Measurements from ENCODE around the gene ST6GALNAC3.
"Not testable (repeated sequence)": the region's sequence is repeated elsewhere in the genome, so short reads cannot be mapped to it uniquely, and the experiment has no call there.

The ST6GALNAC3 gene

DNA sequence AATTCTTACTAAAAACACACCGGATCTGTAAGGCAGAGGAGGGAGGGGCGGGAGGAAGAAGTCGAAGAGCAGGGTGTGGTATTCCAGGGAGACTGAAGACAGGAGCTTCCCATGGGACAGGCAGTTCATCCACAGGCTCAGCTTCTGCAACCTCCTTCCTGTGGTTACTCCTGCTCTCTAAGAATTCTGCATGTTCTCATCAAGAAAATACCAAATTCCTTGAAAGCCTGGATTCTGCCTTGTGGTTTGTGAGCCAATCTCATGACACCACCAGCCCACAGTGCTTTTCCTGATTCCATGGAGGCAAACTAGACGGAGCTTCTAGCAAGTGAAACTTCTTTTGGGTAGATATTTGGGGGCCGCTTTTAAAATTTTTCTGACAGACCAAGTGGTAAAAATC is 1.1 kb upstream of the ST6GALNAC3 start:
- no peak for DNase-seq (ENCODE audit: low read depth in 3 of 3)

- no peak for DNase-seq (ENCODE audit: low read depth in 3 of 3)
Observed at GRCh38 chr1:76075188-76075489, 593 bp downstream of the ST6GALNAC3 start.

DNA sequence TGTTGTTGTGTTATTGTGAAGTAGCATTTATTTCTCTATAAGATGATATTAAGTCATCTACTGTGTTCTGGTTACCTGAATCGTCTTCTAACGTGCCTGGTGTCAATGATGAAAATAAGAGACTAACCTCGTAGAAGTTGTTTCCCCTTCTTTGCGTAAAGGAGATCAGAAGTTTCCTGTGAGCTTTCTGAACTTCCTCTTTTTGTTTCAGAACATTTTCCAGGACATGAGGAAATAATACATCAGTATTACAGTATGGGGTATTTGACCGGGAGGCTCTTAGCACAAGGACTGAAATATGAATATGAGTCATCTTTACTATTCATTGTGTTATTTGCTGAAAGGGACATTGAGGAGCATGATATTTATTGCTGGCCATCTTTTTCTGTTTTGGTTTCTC is 1.3 kb downstream of the ST6GALNAC3 start:
- DNase-seq (ENCODE audit: low read depth in 3 of 3), result no peak

GRCh38 chr1:76079475-76080227 is 5.1 kb downstream of the ST6GALNAC3 start:
- no peak for DNase-seq (ENCODE audit: low read depth in 3 of 3)

DNA sequence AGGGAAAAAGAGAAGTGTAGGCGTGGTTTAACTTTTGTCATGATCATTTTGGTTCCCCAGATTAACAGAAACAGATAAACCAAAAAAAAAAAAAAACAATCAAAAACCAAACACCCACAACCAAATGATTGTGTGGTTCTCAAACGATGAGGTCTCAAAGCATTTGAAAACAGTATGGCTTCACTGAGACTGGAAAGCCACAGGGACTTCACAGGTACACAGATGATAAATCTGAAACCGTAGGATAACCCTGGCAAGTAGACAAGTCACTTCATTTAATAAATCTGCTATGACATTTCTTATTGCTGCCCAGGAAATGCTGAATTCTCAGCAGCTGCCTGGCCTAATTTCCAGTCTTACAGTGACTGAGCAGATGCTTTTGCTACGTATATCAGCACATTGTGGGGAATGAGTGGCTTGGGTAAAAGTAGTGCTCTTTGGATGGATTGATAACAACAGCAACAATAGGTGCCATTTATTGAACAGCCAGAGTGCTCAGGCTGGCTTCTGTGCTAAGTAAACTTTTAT is 6.1 kb downstream of the ST6GALNAC3 start:
- no peak for DNase-seq (ENCODE audit: low read depth in 3 of 3)

- no peak for DNase-seq (ENCODE audit: low read depth in 3 of 3)
Observed at GRCh38 chr1:76082062-76082461, 7.5 kb downstream of the ST6GALNAC3 start.

- no peak for DNase-seq (ENCODE audit: low read depth in 3 of 3)
Observed at GRCh38 chr1:76083189-76083588, 8.6 kb downstream of the ST6GALNAC3 start.

- no peak for DNase-seq (ENCODE audit: low read depth in 3 of 3)
Observed at GRCh38 chr1:76084029-76084627, 9.6 kb downstream of the ST6GALNAC3 start.

GRCh38 chr1:76084685-76085084 is 10.1 kb downstream of the ST6GALNAC3 start:
- DNase-seq (ENCODE audit: low read depth in 3 of 3), result no peak

DNA sequence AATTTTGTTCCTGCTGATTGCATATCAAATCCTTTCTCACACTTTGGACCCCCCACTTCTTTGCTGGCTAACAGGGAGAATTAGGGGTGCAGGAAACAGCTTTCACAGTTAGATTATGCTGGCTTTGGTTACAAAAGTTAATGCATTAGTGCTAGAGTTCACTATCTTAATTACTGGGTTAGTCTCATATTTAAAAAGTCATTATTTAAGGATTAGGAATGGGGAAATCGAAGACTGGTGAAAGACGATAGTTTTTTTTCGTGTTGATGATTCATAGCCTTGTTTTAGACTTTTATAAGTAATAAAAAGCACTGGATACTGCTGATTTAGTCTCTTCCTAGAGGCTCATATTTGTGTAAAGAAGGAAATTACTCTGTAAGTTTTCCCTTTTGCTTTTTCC is 11.6 kb downstream of the ST6GALNAC3 start:
- DNase-seq (ENCODE audit: low read depth in 3 of 3), result no peak

DNA sequence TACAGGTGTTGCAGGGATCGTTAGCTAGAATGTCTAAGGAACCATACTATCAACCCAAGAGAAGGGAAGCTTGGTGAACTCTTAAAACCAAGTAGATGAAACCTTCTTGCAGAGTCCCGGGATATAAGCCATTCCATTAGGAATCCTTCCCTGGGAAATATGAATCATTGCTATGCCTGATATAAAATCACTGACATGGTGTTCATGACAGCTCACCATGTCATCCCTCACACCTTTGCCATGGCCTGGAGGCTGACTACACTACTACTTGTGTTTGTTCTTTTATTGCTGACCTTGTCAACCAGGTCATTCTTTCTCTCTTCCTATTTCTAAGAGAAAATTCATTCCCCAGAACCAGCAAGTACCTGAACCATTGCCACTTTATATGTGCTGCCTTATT is 12.1 kb downstream of the ST6GALNAC3 start:
- DNase-seq (ENCODE audit: low read depth in 3 of 3), result no peak

DNA sequence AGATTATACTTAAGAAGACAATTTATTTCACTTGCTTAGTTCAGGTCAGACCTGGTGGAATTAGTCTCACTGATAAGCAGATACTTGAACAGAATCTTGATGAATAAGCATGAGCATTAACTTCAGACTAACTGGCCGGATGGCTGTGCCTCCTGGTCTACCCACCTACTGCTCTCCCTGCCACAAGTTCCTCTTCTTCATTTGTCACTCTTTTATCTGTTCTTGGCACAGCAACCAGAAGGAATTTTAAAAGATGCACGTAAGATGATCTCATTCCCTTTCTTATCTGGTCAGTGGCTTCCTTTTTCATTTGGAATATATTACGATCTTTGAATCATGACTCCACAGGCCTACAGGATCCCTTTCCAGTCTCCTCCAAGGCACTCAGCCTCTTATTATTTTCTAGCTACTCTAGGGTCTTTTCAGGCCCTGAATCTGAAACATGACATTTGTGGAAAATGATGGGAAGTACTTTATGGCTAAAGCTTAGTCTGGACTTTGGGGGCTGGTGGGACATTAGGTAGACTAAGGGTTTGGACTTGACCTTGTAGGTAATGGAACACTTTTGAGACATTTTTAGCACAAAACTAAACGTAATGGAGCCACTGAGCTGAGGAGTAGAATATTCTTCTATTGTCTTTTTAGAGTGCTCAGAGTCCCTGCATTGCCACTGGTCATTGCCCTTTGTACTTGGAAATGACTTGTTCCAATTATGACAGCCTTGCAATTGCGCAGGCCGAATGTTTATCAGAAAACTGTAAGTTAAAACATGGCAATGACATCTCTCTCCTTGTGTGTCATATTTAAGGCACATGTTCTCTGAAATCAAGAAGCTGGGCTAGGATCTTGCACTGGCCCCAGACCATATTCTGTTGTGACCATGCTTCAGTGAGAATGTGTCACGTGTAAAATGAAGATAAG is 16.0 kb downstream of the ST6GALNAC3 start:
- no peak for DNase-seq (ENCODE audit: low read depth in 3 of 3)

DNA sequence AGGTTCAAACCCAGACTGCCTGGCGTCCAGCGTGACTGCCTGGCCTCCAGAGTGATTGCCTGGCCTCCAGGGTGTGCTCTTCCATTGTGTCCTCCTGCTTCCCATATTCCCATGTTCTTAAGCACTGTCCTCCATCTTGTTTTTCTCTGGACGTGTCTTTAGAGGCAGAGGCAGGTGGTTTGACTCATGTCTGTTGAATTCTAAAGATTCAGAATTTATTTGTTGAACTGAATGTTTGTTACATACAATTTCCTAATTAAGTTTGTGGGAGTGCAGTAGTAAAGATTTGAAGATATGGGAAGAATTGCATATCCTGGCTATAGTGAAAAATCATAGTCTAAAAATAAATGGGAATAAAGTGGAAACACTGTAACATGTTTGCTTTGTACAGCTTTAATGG is 18.3 kb downstream of the ST6GALNAC3 start:
- DNase-seq (ENCODE audit: low read depth in 3 of 3), result no peak

DNA sequence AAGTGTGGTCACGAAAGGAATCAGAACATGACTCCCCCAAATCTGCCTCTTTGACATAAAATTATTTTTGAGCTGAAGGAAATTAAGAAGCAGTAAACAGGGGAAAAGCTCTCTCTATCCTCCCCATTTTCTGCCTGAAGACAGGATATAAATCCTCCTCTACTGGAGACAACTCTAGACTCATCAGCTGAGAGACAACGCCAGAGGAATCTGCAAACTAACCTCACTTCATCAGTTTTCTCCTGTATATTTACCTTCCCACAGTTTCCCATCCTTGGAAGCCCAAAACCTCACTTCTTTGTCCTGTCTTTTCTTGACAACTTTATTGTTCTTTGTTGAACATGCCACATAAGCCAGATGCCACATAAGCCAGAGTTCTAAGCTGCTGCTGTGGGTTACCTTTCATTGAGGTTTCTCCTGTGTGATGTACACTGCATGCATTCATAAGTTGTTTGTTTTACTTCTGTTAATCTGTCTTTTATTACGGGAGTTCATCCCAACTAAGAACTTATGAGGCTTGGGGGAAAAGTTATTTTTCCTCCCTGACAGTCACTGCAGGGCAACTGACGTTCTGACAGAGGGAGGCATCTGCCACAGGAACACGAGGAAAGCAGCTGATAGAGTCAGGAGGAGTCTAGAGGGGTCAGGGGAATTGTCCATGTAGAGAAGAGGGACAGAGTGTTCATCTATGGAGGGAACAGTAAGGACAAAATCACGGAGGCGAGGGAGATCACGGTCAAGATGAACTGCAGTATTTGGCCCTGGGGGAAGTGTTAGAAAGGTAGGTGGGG is 19.2 kb downstream of the ST6GALNAC3 start:
- no peak for DNase-seq (ENCODE audit: low read depth in 3 of 3)

DNA sequence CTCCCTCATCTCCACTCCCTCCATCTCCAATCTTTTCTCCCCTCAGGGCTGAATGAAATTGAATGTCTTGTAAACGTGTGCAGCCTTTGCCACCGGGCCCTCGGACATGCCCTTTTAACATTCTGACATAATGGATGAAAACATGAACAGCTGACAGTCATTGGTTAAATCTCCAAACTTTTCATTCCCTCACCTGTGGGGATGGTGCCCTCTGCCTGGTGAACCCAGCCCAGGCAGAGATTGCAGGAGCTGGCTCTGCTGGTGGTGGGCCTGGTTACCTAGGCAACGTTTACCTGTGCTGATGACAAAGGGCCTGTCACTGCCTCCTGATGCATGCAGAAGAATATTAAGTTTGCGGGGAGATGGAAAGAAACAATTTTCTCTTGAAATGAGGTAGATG is 21.3 kb downstream of the ST6GALNAC3 start:
- no peak for DNase-seq (ENCODE audit: low read depth in 3 of 3)

DNA sequence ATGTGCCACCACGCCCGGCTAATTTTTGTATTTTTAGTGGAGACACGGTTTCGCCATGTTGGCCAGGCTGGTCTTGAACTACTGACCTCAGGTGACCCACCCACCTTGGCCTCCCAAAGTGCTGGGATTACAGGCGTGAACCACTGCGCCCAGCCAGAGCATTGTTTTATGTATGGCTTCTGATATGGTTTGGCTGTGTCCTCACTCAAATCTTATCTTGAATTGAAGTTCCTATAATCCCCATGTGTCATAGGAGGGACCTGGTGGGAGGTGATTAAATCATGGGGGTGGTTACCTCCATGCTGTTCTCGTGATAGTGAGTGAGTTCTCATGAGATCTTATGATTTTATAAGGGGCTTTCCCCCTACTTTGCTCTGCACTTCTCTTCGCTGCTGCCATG is 22.5 kb downstream of the ST6GALNAC3 start:
- DNase-seq (ENCODE audit: low read depth in 3 of 3), result not testable (repeated sequence)

DNA sequence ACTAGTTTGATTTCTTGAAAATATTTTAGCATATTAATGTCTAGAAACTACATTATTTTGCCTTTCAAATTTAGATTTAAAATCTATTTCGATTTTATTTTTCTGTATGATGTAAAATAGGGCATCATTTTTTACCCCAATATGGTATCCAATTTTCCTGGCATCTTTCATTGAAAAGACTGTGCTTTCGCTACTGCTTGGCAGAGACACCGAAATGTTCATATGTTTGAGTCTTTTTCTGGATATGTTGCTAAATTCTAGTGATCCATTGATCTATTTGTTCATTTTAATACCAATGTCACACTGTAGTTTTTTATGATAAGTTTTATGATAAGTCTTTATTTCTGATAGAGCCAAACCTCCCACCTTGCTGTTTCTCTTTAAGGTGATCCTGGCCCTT is 24.3 kb downstream of the ST6GALNAC3 start:
- no peak for DNase-seq (ENCODE audit: low read depth in 3 of 3)

- DNase-seq (ENCODE audit: low read depth in 3 of 3), result no peak
Observed at GRCh38 chr1:76101548-76101947, 27.0 kb downstream of the ST6GALNAC3 start.

- DNase-seq (ENCODE audit: low read depth in 3 of 3), result no peak
Observed at GRCh38 chr1:76102046-76102445, 27.5 kb downstream of the ST6GALNAC3 start.

DNA sequence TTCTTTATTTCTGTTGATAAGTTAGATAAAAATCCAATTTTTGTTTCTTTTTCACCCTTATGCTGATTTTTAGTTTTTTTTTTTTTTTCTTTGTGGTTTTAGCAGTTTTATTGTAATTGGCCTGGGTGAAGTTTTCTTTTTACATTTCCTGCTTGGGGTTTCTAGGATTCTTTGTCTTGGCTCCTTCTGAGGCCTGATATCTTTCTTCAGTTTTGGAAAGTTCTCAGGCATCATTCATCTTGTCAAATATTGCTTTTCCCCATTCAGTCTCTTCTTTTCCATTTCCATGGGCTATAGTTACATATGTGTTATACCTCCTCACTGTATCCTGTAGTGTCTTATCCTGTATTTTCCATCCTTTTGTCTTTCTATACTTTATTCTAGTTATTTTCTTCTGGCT is 28.5 kb downstream of the ST6GALNAC3 start:
- DNase-seq (ENCODE audit: low read depth in 3 of 3), result no peak

DNA sequence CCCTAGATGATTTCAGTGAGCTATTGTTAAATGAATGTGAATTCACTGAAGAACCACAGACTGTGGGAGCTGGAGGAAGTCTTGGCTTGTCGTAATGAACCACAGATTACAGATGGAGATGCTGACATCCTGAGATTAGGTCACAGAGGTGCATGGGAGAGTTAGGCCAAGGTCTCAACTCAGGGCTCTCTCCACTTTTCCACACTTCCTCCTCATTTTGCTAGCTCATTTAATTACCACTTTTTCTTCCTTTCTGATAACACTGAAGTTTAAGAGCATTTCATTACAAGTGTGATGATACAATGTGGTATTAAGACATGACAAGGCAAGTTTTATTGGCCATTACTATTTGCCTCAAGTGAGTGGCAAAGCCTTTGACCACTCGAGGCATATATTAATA is 30.8 kb downstream of the ST6GALNAC3 start:
- no peak for DNase-seq (ENCODE audit: low read depth in 3 of 3)

GRCh38 chr1:76106251-76106650 is 31.7 kb downstream of the ST6GALNAC3 start:
- no peak for DNase-seq (ENCODE audit: low read depth in 3 of 3)
